ENCODE results near the gene LGI4. TPM values are rescaled to one million over a fixed set of nuclear protein-coding genes. Genes with fewer than 3 reads are reported as not detected.
A peak's percentile ranks its signal among the peaks of the same experiment; 100 is the strongest.

The LGI4 gene
- total and polyA plus RNA-seq, 8 donors, result 3.1 to 40.0 (median 13.4) TPM

DNA sequence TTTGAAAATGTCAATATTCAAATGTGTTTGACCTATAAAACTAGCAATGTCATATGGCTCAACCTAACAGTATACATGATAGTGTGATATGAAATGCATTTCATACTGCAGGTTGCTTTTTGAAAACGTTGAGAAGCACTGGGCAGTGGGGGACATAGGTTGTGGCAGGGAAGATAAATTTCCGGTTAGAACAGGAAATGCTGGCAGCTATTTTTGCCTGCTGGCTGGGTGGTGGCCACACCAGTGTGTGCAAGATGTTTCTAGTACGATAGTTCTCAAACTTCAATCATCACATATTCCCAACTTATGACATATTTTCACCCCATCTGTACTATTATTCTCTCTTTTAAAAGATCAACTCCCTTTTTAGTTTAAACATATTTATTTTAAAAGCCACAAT, 36.9 kb upstream of the LGI4 start:
- TF ChIP-seq POLR2A (IDR thresholded peaks at IDR 0.05) (no peak), EP300 (IDR thresholded peaks at IDR 0.05) (no peak), POLR2AphosphoS5 (IDR thresholded peaks at IDR 0.05) (no peak)
- TF ChIP-seq, protein P1, sequence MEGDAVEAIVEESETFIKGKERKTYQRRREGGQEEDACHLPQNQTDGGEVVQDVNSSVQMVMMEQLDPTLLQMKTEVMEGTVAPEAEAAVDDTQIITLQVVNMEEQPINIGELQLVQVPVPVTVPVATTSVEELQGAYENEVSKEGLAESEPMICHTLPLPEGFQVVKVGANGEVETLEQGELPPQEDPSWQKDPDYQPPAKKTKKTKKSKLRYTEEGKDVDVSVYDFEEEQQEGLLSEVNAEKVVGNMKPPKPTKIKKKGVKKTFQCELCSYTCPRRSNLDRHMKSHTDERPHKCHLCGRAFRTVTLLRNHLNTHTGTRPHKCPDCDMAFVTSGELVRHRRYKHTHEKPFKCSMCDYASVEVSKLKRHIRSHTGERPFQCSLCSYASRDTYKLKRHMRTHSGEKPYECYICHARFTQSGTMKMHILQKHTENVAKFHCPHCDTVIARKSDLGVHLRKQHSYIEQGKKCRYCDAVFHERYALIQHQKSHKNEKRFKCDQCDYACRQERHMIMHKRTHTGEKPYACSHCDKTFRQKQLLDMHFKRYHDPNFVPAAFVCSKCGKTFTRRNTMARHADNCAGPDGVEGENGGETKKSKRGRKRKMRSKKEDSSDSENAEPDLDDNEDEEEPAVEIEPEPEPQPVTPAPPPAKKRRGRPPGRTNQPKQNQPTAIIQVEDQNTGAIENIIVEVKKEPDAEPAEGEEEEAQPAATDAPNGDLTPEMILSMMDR (IDR thresholded peaks at IDR 0.05), result no peak
- Histone ChIP-seq H3K9me3 (peaks cover 0 to 4% (median 3%) of the 10 kb centered on the region in 4 donors), H3K36me3 (peaks cover 9 to 25% (median 17%) of the 10 kb centered on the region in 4 donors), H3K27me3 (no peaks in the 10 kb centered on the region), H3K27ac (peak overlapping the region in 1 of 5 donors; percentile 4), H3K4me1 (peaks cover 0 to 33% (median 5%) of the 10 kb centered on the region in 4 donors), H3K4me3 (no peak overlapping the region)
- 24 to 43% (median 36%) methylated on average over 3 of the region's 3 CpGs for WGBS, 5 donors
- intact Hi-C loops (cut with DNase I; ENCODE audit: low total_unique reads), result no loop called here
- DNase-seq, result no peak

DNA sequence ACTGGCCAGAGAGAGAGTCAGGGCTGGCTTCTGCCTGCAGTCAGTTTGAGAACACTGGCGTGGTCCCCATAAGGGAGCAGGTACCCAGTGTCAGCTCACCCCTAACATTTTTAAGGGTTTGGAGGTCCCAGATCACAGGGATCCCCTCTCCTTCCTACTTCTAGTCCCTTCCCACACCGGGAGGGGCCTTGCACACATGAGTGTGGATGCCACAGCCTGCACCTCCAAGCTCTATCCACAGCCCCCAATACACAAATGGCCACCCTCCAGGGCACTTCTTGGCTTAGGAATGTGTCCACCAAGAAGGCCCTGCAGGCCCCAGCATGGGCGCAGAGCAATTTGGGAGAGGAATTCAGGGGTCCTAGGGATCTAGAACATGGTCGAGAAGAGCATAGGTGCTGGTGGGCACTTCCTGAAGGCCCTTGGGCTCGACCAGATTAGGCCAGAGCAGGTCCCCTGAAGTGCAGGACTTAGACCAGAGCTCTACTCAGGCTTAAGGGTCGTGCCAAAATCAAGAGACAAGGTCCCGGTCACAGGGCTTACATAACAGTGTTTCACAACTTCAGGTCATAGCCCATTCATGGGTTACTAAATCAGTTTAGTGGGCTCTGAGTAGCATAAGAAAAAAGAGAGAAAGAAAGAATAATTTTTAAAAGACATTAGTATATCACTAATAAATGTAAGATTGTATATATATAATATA, 35.7 kb upstream of the LGI4 start:
- intact Hi-C loops (cut with DNase I; ENCODE audit: low total_unique reads), result no loop called here
- WGBS, 5 donors, result 68 to 85% (median 79%) methylated on average over 3 to 7 of the region's 7 CpGs
- Histone ChIP-seq H3K27ac (no peak overlapping the region), H3K27me3 (no peaks in the 10 kb centered on the region), H3K4me3 (no peak overlapping the region), H3K4me1 (peaks cover 0 to 28% (median 5%) of the 10 kb centered on the region in 4 donors), H3K36me3 (peaks cover 17 to 37% (median 29%) of the 10 kb centered on the region in 4 donors), H3K9me3 (peaks cover under 1 to 17% (median 14%) of the 10 kb centered on the region in 4 donors)
- TF ChIP-seq POLR2AphosphoS5 (IDR thresholded peaks at IDR 0.05) (no peak), EP300 (IDR thresholded peaks at IDR 0.05) (no peak), POLR2A (IDR thresholded peaks at IDR 0.05) (no peak)
- TF ChIP-seq, protein P1 (IDR thresholded peaks at IDR 0.05), result no peak
- no peak for DNase-seq

DNA sequence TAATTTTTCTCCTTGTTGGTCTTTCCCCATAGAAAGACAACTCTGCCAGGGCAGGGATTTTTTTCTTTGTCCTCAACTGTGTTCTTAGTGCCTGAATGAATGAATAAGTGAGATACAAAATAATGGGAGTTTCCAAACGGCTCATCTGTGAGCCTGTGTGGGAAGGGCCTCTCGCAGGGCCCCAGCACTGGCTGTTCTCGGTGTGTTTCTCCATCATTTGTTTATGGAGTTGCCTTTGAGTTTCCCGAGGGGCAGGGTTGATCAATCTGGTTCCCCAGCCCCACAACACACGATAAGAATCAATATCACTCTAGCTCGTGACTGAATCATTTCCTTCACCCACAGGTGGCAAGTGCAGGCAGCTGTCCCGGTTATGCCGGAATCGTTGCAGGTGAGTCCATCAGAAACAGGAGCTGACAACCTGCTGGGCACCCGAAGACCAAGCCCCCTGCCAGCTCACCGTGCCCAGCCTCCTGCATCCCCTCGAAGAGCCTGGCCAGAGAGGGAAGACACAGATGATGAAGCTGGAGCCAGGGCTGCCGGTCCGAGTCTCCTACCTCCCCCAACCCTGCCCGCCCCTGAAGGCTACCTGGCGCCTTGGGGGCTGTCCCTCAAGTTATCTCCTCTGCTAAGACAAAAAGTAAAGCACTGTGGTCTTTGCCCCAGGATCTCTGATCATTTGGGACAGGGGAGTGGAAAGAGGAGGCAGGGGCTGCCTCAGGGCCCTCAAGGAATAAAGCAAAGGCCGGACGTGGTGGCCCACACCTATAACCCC, 34.5 kb upstream of the LGI4 start:
- H3K36me3 ChIP-seq, result peaks cover 17 to 48% (median 40%) of the 10 kb centered on the region in 4 donors
- peaks cover 0 to 28% (median 5%) of the 10 kb centered on the region in 4 donors for H3K4me1 ChIP-seq
- H3K9me3 ChIP-seq, result peaks cover 8 to 26% (median 21%) of the 10 kb centered on the region in 4 donors
- TF ChIP-seq POLR2A (IDR thresholded peaks at IDR 0.05) (no peak), POLR2AphosphoS5 (IDR thresholded peaks at IDR 0.05) (no peak), EP300 (IDR thresholded peaks at IDR 0.05) (no peak)
- TF ChIP-seq, protein P1 (IDR thresholded peaks at IDR 0.05), result no peak
- no peak overlapping the region for H3K4me3 ChIP-seq
- intact Hi-C loops (cut with DNase I; ENCODE audit: low total_unique reads), result no loop called here
- H3K27ac ChIP-seq, result no peak overlapping the region
- WGBS, 5 donors, result 73 to 81% (median 79%) methylated on average over 18 of the region's 18 CpGs
- H3K27me3 ChIP-seq, result no peaks in the 10 kb centered on the region
- DNase-seq, result no peak

DNA sequence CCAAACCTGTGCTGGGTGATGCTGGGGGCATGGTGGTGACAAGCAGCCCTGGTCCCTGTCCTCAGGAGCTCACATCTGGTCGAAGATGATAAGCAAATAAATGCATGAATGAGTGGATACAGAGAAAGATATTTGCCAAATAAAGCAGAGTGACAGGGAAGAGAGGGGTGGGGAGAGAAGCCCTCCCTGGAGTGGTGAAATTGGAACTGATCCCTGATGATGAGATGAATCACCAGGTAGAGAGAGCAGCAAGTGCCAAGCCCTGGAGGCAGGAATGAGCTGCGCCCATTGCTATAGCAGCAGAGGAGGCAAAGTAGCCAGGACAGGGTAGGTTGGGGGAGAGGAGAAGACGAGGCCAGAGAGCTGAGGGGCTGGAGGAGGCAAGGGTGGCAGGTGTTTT, 33.3 kb upstream of the LGI4 start:
- peaks cover 0 to 24% (median 5%) of the 10 kb centered on the region in 4 donors for H3K4me1 ChIP-seq
- H3K27me3 ChIP-seq, result no peaks in the 10 kb centered on the region
- peaks cover 14 to 38% (median 29%) of the 10 kb centered on the region in 4 donors for H3K9me3 ChIP-seq
- TF ChIP-seq, protein P1 (IDR thresholded peaks at IDR 0.05), result no peak
- no peak for TF ChIP-seq POLR2AphosphoS5 (IDR thresholded peaks at IDR 0.05)
- TF ChIP-seq POLR2A (IDR thresholded peaks at IDR 0.05), result no peak
- TF ChIP-seq EP300 (IDR thresholded peaks at IDR 0.05), result no peak
- intact Hi-C loops (cut with DNase I; ENCODE audit: low total_unique reads), result no loop called here
- DNase-seq, result no peak
- peaks cover 23 to 60% (median 52%) of the 10 kb centered on the region in 4 donors for H3K36me3 ChIP-seq
- no peak overlapping the region for H3K27ac ChIP-seq
- WGBS, 5 donors, result 73 to 79% (median 79%) methylated on average over 3 of the region's 3 CpGs
- no peak overlapping the region for H3K4me3 ChIP-seq
